ENCODE data around the gene IRF1.

GRCh38 chr5:132445640-132445923 lies 45.0 kb downstream of the IRF1 start:
- no peak for TF ChIP-seq POLR2A (IDR thresholded peaks at IDR 0.05; ENCODE audit: low read length)
- TF ChIP-seq GATA1 (IDR thresholded peaks at IDR 0.05; ENCODE audit: low read depth, low read length): no peak

Measured in erythroblast (primary cell).